Neural crest cell (in vitro differentiated cells): ENCODE measurements around the gene STIM2. TPM values are rescaled to one million over a fixed set of nuclear protein-coding genes. Genes with fewer than 3 reads are reported as not detected.

Source experiments
- DNase-seq: peaks from one replicate; pipeline ENCODE4 v3.0.0; 2021; ENCODE audit warnings: low read depth, mixed read lengths, low spot score
- H3K27ac Mint-ChIP-seq: one replicate; pipeline ENCODE4 v1.8.0; 2021; ENCODE audit warnings: mild to moderate bottlenecking, mixed read lengths; ENCODE audit not compliant: unreplicated experiment
- H3K27me3 Mint-ChIP-seq: 2 replicates; pipeline ENCODE4 v1.8.0; 2021; ENCODE audit warnings: low read depth, mild to moderate bottlenecking, mixed read lengths
- H3K36me3 Mint-ChIP-seq: 2 replicates; pipeline ENCODE4 v1.8.0; 2021; ENCODE audit warnings: low read depth, mild to moderate bottlenecking, mixed read lengths
- H3K4me1 Mint-ChIP-seq: 2 replicates; pipeline ENCODE4 v1.8.0; 2021; ENCODE audit warnings: mixed read lengths
- H3K4me3 Mint-ChIP-seq: one replicate; pipeline ENCODE4 v1.8.0; 2021; ENCODE audit warnings: mild to moderate bottlenecking, mixed read lengths
- H3K9me3 Mint-ChIP-seq: 2 replicates; pipeline ENCODE4 v1.8.0; 2021; ENCODE audit warnings: mixed read lengths
- CTCF ChIP-seq: fragments of 200-600 bp; sonication (generic); conservative IDR thresholded peaks from 2 replicates; pipeline ENCODE4 v1.5.0; 2021; ENCODE audit warnings: antibody characterized with exemption, mild to moderate bottlenecking
- total RNA-seq: library from RNA; stranded (reverse); gene quantifications from 2 replicates; pipeline ENCODE4 v1.2.1, GENCODE V29; 2021

Gene STIM2
- total RNA-seq, 1 donor from 2014 or later, result 30.5 TPM

DNA sequence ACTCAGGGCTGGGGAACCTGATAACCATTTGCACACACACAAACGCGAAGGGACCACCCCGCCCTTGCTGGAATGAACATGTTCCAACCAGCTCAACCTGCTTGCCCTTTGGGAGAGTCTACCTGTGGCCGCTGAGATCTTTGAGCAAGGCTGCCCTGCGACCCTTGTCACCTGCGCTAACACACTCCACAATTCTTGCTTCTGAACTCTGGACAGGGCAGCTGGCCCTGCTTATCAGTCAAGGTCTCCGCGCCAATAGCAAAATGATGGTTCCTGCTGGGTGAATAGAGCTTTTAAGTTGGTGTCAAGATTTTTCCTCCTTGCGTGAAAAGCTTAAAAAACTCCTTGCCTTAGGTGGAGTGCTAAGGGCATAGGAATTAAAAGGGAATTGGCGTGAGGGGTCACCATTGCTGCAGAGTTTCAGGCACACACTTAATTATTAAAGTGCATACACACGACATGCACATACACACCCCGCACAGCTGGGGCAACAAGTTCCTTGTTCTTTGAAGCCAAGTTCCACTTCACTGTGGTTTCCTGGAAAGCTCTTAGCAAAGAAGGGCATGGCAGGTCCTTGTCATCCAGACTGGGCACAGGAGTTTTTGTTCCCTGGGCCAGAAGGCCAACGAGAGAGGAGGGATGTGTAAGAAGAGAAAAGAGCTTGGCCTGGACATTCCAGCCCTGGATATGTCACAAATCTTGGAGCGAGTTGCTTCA lies 207.7 kb downstream of the STIM2 start:
- TF ChIP-seq CTCF, result no peak
- Mint-ChIP-seq H3K36me3 (no peaks in the 10 kb centered on the region), H3K4me3 (no peak overlapping the region), H3K9me3 (peaks cover 4% of the 10 kb centered on the region), H3K4me1 (no peaks in the 10 kb centered on the region), H3K27me3 (no peaks in the 10 kb centered on the region), H3K27ac (no peak overlapping the region)
- DNase-seq, result no peak
